Stomach smooth muscle (tissue), 2 donors: ENCODE data around the gene ATP10A.

Experiments
- H3K27ac ChIP-seq: one replicate; pipeline ENCODE4 v1.7.0; 2013; ENCODE audit warnings: mild to moderate bottlenecking, low read length, inconsistent platforms
- H3K27me3 ChIP-seq, 2 donors: one replicate each; pipeline ENCODE4 v1.7.0; 2013; ENCODE audit warnings: low read length in 2 of 2; ENCODE audit not compliant: insufficient read depth in 2 of 2, control insufficient read depth in 1 of 2
- H3K36me3 ChIP-seq, 2 donors: one replicate each; pipeline ENCODE4 v1.7.0; 2013; ENCODE audit warnings: low read length in 2 of 2; ENCODE audit not compliant: control insufficient read depth in 2 of 2, insufficient read depth in 2 of 2
- H3K4me1 ChIP-seq: one replicate; pipeline ENCODE4 v1.7.0; 2013; ENCODE audit warnings: low read length; ENCODE audit not compliant: control insufficient read depth, insufficient read depth
- H3K4me3 ChIP-seq, 2 donors: one replicate each; pipeline ENCODE4 v1.7.0; 2013; ENCODE audit warnings: low read length in 2 of 2
- H3K9ac ChIP-seq, 2 donors: one replicate each; pipeline ENCODE4 v1.7.0; 2013; ENCODE audit warnings: low read length in 2 of 2, mild to moderate bottlenecking in 1 of 2
- H3K9me3 ChIP-seq, 2 donors: one replicate each; pipeline ENCODE4 v1.7.0; 2013; ENCODE audit warnings: low read length in 2 of 2; ENCODE audit not compliant: control insufficient read depth in 2 of 2
- donor health status: healthy.
- donor health status: Pancreatic carcinoma.

The ATP10A gene

GRCh38 chr15:25687276-25687675, 175.9 kb downstream of the ATP10A start:
- Histone ChIP-seq H3K9me3 (no peaks in the 10 kb centered on the region), H3K4me3 (no peak overlapping the region), H3K36me3 (peaks cover 12% of the 10 kb centered on the region in 2 donors), H3K27me3 (no peaks in the 10 kb centered on the region), H3K27ac (no peak overlapping the region), H3K4me1 (peaks cover 40% of the 10 kb centered on the region), H3K9ac (no peak overlapping the region)

GRCh38 chr15:25686780-25687179, 176.3 kb downstream of the ATP10A start:
- H3K27ac ChIP-seq, result no peak overlapping the region

DNA sequence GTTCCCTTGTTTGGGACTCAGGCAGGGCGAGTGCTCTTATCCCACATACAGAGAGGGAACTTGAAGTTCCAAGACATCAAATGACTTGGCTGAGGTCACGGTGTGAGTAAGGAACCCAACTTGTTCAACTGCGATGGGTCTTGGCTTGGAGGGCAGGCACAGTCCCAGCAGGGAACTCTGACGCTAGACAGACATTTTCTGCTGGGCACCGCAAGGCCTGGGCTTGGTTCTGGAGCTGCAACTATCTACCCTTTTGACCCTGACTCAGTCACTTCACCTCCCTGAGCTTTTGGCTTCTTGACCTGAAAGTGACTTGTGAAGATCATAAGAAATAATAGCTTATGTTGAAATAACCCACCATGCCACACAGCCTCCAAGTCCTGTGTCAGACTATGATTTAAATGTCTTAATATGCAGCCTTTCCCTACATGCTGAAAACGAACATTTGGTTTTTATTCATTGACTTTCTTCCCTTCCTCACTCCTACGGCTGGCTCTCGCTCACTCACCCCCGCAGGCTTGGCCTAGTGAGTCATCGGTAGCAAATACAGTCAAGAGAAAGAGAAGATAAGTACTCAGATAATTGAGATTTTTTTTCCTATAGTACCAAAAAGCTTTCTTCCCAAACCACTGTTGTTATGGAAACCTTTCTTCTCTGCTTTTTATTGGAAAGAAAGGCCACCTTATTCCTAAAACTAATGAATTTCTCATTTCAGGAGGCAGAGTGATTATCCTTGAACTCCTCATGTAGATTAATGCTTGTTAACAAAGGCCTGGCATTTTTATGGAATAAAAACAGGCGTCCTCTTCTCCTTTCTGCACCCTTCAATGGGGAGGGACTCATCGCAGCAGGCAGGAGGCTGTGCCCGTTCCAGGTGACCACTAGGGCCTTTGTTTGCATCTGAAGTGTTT, 178.4 kb downstream of the ATP10A start:
- no peaks in the 10 kb centered on the region for H3K27me3 ChIP-seq
- H3K9ac ChIP-seq, result no peak overlapping the region
- H3K36me3 ChIP-seq, result peaks cover 20 to 23% of the 10 kb centered on the region in 2 donors
- peak overlapping the region; percentile 73 for H3K27ac ChIP-seq
- H3K4me1 ChIP-seq, result peaks cover 38% of the 10 kb centered on the region
- no peaks in the 10 kb centered on the region for H3K9me3 ChIP-seq
- H3K4me3 ChIP-seq, result no peak overlapping the region

More at GRCh38 chr15:25686780-25687179, 176.3 kb downstream of the ATP10A start:
- Histone ChIP-seq H3K4me1 (peaks cover 42% of the 10 kb centered on the region), H3K9ac (no peak overlapping the region), H3K36me3 (peaks cover 12% of the 10 kb centered on the region in 2 donors), H3K4me3 (no peak overlapping the region), H3K27me3 (no peaks in the 10 kb centered on the region), H3K9me3 (no peaks in the 10 kb centered on the region)

- H3K4me3 ChIP-seq, result no peak overlapping the region
- peaks cover 25 to 29% of the 10 kb centered on the region in 2 donors for H3K36me3 ChIP-seq
- H3K4me1 ChIP-seq, result peaks cover 40% of the 10 kb centered on the region
- H3K9me3 ChIP-seq, result no peaks in the 10 kb centered on the region
- H3K9ac ChIP-seq, result no peak overlapping the region
- H3K27me3 ChIP-seq, result no peaks in the 10 kb centered on the region
- peak overlapping the region; percentile 73 for H3K27ac ChIP-seq
Measured at GRCh38 chr15:25683911-25684310, 179.2 kb downstream of the ATP10A start.

DNA sequence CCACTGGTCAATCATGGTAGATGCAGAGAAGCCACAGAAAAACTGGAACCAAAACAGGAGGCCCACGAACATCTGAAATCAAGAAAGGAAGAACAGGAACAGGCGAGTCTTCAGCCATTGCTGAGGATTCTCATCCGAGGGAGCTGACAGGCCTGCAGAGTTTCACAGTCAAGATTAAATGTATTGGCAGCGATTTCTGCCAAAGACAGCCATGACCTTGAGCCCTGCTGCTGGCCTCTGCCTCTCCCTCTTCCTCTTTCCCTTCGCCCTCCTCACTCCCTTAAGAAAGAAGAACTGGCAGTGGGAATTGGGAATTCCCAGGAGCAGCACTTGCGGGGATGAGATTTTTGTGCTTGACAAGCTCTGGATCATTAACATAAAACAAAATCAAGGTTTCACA, 179.7 kb downstream of the ATP10A start:
- peaks cover 40% of the 10 kb centered on the region for H3K4me1 ChIP-seq
- H3K36me3 ChIP-seq, result peaks cover 30 to 33% of the 10 kb centered on the region in 2 donors
- H3K9me3 ChIP-seq, result no peaks in the 10 kb centered on the region
- no peak overlapping the region for H3K9ac ChIP-seq
- peak overlapping the region; percentile 73 for H3K27ac ChIP-seq
- H3K4me3 ChIP-seq, result peak overlapping the region in 1 of 2 donors; percentile 15
- H3K27me3 ChIP-seq, result no peaks in the 10 kb centered on the region

DNA sequence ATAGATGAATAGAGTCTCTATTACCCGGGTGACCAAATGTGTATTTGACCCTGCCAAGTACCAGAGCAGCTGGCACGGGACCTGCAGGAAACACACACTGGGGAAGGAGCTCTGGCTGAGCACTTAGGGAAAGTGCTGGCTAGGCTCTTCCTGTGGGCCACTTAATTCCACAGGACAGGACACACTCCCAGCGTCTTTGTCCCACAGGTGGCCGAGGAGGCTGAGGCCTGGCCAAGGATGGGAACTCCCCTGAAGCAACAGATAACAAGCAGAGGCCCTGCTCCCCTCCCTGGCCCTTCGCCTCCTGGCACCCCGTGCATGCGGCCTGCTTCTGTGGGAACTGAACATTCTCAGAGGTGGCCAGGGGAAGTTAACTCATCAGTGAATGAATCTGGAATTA, 180.8 kb downstream of the ATP10A start:
- Histone ChIP-seq H3K4me3 (no peak overlapping the region), H3K4me1 (peaks cover 40% of the 10 kb centered on the region), H3K36me3 (peaks cover 33 to 34% of the 10 kb centered on the region in 2 donors), H3K9ac (no peak overlapping the region), H3K27ac (peak overlapping the region; percentile 73), H3K27me3 (no peaks in the 10 kb centered on the region), H3K9me3 (no peaks in the 10 kb centered on the region)

GRCh38 chr15:25680686-25681025, 182.5 kb downstream of the ATP10A start:
- no peak overlapping the region for H3K27ac ChIP-seq
- H3K4me1 ChIP-seq, result peaks cover 41% of the 10 kb centered on the region
- peaks cover 26 to 34% of the 10 kb centered on the region in 2 donors for H3K36me3 ChIP-seq

DNA sequence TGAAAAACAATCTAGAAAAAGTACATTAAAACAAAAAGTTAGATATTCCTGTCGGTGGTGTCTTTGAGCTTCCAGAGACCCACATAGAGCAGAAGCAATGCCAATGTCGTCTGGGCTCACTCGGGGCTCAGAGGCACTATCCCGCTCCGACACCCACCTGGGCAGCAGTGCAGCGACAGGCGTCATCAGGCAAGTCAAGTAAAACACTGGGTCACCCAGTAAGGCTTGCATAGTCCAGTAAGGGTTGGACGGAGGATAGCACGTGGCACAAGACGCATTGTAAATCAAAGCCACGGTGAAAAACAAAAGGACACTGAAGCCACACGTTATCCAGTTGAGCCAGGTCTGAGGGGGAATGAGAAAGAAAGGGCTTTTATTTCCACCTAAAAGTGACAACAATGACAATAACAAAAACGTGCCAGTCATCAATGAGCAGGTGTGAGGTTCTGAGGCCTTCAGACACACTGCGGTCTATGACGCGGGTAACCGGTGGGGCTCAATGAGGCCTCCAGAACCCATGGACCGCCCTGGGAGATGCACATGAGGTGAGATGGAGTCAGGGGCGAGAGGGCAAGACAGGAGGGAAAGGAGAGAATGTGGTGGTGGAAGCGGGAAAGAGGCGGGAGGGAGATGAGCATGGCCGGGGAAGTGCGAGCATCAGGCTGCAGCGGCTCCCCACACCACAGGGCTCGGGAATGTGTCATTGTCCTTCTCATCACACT, 183.0 kb downstream of the ATP10A start:
- no peak overlapping the region for H3K27ac ChIP-seq
- no peak overlapping the region for H3K4me3 ChIP-seq
- no peak overlapping the region for H3K9ac ChIP-seq
- peaks cover 26 to 34% of the 10 kb centered on the region in 2 donors for H3K36me3 ChIP-seq
- no peaks in the 10 kb centered on the region for H3K27me3 ChIP-seq
- H3K4me1 ChIP-seq, result peaks cover 38% of the 10 kb centered on the region
- no peaks in the 10 kb centered on the region for H3K9me3 ChIP-seq

More at GRCh38 chr15:25680686-25681025, 182.5 kb downstream of the ATP10A start:
- Histone ChIP-seq H3K9ac (no peak overlapping the region), H3K27me3 (no peaks in the 10 kb centered on the region), H3K4me3 (no peak overlapping the region), H3K9me3 (no peaks in the 10 kb centered on the region)

- Histone ChIP-seq H3K9ac (no peak overlapping the region), H3K4me1 (peaks cover 39% of the 10 kb centered on the region), H3K36me3 (peaks cover 26 to 34% of the 10 kb centered on the region in 2 donors), H3K27me3 (no peaks in the 10 kb centered on the region), H3K9me3 (no peaks in the 10 kb centered on the region), H3K27ac (no peak overlapping the region), H3K4me3 (no peak overlapping the region)
Measured at GRCh38 chr15:25679492-25679891, 183.6 kb downstream of the ATP10A start.

GRCh38 chr15:25678500-25678855, 184.6 kb downstream of the ATP10A start:
- Histone ChIP-seq H3K36me3 (peaks cover 26 to 34% of the 10 kb centered on the region in 2 donors), H3K4me3 (no peak overlapping the region), H3K27me3 (no peaks in the 10 kb centered on the region), H3K27ac (no peak overlapping the region), H3K9me3 (no peaks in the 10 kb centered on the region), H3K9ac (no peak overlapping the region), H3K4me1 (peaks cover 43% of the 10 kb centered on the region)
